Measurements from ENCODE around the gene FGFR3.

FGFR3 gene

DNA sequence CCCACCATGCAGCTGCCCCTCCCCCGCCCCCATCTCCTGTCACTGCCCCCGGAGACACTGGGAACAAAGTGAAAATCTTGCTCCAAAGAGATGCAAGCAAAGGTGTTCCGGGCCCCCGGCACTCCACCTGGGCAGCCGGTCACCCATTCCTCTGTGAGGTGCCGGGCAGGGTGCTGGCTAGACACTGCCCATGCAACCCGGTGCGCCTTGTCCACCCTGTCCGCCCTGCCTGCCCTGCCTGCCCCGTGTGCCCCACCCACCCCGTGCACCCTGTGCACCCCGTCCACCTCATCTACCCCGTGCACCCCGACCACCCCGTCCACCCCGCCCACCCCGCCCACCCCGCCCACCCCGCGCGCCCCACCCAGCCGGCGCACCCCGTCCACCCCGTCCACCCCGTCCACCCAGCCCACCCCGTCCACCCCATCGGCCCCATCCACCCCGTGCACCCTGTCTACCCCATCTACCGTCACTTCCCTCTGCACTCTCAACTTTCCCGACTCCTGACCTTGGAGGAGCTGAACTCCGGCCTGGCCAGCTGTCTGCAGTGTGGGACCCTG is 31.9 kb upstream of the FGFR3 start:
- Histone ChIP-seq H3K4me3 (ENCODE audit: low read length) (no peak overlapping the region), H3K27me3 (ENCODE audit: low read depth, low read length) (no peaks in the 10 kb centered on the region), H3K4me2 (ENCODE audit: low read length) (no peak overlapping the region), H3K79me2 (ENCODE audit: low read length) (no peaks in the 10 kb centered on the region), H3K9me3 (ENCODE audit: insufficient read depth, low read length) (no peaks in the 10 kb centered on the region), H3K36me3 (replicated peaks; ENCODE audit: low read depth, low read length) (no peaks in the 10 kb centered on the region), H3K9ac (ENCODE audit: low read length) (no peak overlapping the region), H3K4me1 (ENCODE audit: low read length) (peaks cover 5% of the 10 kb centered on the region; the same call in 1 of the 2 replicates), H2AFZ (ENCODE audit: low read depth, low read length) (no peak overlapping the region), H4K20me1 (ENCODE audit: insufficient read depth, low read length) (no peaks in the 10 kb centered on the region), H3K27ac (ENCODE audit: low read length) (no peak overlapping the region)
- no peak for TF ChIP-seq EZH2phosphoT487 (IDR thresholded peaks at IDR 0.05; ENCODE audit: low read depth)
- TF ChIP-seq, protein P1, sequence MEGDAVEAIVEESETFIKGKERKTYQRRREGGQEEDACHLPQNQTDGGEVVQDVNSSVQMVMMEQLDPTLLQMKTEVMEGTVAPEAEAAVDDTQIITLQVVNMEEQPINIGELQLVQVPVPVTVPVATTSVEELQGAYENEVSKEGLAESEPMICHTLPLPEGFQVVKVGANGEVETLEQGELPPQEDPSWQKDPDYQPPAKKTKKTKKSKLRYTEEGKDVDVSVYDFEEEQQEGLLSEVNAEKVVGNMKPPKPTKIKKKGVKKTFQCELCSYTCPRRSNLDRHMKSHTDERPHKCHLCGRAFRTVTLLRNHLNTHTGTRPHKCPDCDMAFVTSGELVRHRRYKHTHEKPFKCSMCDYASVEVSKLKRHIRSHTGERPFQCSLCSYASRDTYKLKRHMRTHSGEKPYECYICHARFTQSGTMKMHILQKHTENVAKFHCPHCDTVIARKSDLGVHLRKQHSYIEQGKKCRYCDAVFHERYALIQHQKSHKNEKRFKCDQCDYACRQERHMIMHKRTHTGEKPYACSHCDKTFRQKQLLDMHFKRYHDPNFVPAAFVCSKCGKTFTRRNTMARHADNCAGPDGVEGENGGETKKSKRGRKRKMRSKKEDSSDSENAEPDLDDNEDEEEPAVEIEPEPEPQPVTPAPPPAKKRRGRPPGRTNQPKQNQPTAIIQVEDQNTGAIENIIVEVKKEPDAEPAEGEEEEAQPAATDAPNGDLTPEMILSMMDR (IDR thresholded peaks at IDR 0.05; ENCODE audit: low read depth, low read length), result no peak

DNA sequence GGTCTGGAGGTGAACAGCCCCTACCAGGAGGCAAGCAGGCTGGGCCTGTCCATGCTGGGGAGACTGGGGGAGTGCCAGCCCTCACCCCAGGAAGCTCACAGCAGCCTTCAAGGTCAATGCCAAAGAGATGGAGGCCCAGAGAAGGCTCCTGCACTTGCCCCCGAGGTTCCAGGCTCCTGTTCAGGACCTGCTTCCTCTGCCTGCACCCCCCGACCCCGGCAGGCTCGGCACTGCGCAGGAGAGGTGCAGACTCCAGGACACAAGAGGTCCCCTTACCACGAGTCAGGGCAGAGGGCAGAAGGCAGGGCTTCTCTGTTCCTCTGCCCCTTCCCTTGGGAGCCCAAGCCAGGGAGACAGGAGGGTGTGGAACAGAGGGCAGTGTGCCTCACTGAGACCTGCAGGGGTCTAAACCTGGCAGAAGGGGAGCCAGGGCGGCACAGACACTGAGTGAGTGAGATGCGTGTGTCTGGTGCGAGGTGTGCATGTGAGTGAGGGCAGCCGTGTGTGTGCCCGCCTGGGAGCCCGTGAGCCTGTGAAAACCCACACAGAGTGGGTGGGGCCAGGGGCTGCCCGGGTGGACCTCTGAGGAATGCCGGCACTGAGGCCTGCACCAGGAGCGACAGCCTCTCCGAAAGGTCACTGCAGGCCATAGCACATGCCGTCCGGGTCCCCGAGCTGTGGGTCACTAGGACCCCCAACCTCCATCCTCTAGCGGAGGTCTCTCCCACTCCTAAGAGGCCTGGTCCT is 30.7 kb upstream of the FGFR3 start:
- Histone ChIP-seq H3K4me1 (ENCODE audit: low read length) (peaks cover 10% of the 10 kb centered on the region; the same call in 1 of the 2 replicates), H3K4me2 (ENCODE audit: low read length) (no peak overlapping the region), H3K9me3 (ENCODE audit: insufficient read depth, low read length) (no peaks in the 10 kb centered on the region), H4K20me1 (ENCODE audit: insufficient read depth, low read length) (no peaks in the 10 kb centered on the region), H3K27me3 (ENCODE audit: low read depth, low read length) (no peaks in the 10 kb centered on the region), H3K4me3 (ENCODE audit: low read length) (no peak overlapping the region), H3K27ac (ENCODE audit: low read length) (no peak overlapping the region), H3K36me3 (replicated peaks; ENCODE audit: low read depth, low read length) (no peaks in the 10 kb centered on the region), H3K9ac (ENCODE audit: low read length) (no peak overlapping the region), H2AFZ (ENCODE audit: low read depth, low read length) (no peak overlapping the region), H3K79me2 (ENCODE audit: low read length) (no peaks in the 10 kb centered on the region)
- TF ChIP-seq, protein P1 (IDR thresholded peaks at IDR 0.05; ENCODE audit: low read depth, low read length), result no peak
- no peak for TF ChIP-seq EZH2phosphoT487 (IDR thresholded peaks at IDR 0.05; ENCODE audit: low read depth)

DNA sequence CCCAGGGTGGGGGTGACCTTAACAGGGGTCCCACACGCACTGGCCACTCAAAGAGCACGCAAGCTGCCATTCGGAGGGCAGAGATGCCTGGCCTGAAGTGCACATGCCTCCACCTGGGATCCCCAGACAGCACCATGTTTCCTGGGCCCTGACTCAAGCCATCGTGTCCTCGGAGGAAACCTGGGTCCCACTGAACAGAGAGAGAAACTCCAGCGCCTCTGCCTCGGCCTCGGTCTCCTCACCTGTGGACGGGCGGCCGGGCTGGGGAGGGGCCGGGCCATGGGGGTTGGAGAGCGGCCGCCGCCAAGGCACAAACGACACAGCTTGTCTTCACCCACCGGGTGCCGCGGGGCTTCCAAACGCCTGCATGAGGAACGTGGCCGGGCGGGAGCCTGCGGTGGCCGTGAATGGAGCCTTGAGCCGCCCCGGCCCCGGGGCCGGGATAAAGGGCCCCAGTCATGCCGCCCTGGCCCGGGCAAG is 30.0 kb upstream of the FGFR3 start:
- Histone ChIP-seq H3K36me3 (replicated peaks; ENCODE audit: low read depth, low read length) (no peaks in the 10 kb centered on the region), H3K9ac (ENCODE audit: low read length) (no peak overlapping the region), H3K27ac (ENCODE audit: low read length) (no peak overlapping the region), H3K27me3 (ENCODE audit: low read depth, low read length) (no peaks in the 10 kb centered on the region), H3K4me1 (ENCODE audit: low read length) (peaks cover 10% of the 10 kb centered on the region; the same call in 1 of the 2 replicates), H4K20me1 (ENCODE audit: insufficient read depth, low read length) (no peaks in the 10 kb centered on the region), H3K9me3 (ENCODE audit: insufficient read depth, low read length) (no peaks in the 10 kb centered on the region), H3K4me3 (ENCODE audit: low read length) (no peak overlapping the region), H3K79me2 (ENCODE audit: low read length) (no peaks in the 10 kb centered on the region), H2AFZ (ENCODE audit: low read depth, low read length) (no peak overlapping the region), H3K4me2 (ENCODE audit: low read length) (no peak overlapping the region)
- TF ChIP-seq, protein P1 (IDR thresholded peaks at IDR 0.05; ENCODE audit: low read depth, low read length), result no peak

DNA sequence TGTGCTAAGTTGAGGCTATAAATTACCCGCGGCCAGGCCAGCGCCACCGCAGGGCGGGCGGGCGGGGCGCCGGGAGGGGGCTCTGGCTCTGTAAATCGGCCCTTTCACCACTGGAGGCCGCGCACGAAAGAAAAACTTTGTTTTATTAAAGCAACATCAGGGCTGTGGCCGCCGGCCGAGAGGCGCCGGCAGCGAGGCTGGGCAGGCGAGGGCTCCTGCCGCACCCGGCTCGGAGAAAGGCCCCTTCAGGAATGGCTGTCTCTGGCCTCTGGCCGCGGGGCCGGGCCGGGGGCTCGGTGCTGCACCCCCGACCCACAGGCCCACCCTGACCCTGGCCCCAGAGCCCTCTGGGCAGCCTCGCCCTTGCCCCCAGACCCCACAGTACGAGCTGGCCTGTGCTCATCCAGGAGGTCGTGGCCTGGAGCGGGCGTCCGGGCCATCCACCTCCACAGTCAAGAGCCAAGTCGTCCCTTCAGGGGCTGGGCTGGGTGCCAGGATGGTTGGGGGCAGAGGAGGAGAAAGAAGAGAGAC is 29.5 kb upstream of the FGFR3 start:
- Histone ChIP-seq H3K36me3 (replicated peaks; ENCODE audit: low read depth, low read length) (no peaks in the 10 kb centered on the region), H3K4me2 (ENCODE audit: low read length) (no peak overlapping the region), H3K9me3 (ENCODE audit: insufficient read depth, low read length) (no peaks in the 10 kb centered on the region), H3K4me3 (ENCODE audit: low read length) (no peak overlapping the region), H3K79me2 (ENCODE audit: low read length) (no peaks in the 10 kb centered on the region), H3K4me1 (ENCODE audit: low read length) (peaks cover 10% of the 10 kb centered on the region; the same call in 1 of the 2 replicates), H2AFZ (ENCODE audit: low read depth, low read length) (no peak overlapping the region), H3K27ac (ENCODE audit: low read length) (no peak overlapping the region), H4K20me1 (ENCODE audit: insufficient read depth, low read length) (no peaks in the 10 kb centered on the region), H3K27me3 (ENCODE audit: low read depth, low read length) (no peaks in the 10 kb centered on the region), H3K9ac (ENCODE audit: low read length) (no peak overlapping the region)
- no peak for TF ChIP-seq EZH2phosphoT487 (IDR thresholded peaks at IDR 0.05; ENCODE audit: low read depth)
- TF ChIP-seq, protein P1 (IDR thresholded peaks at IDR 0.05; ENCODE audit: low read depth, low read length), result no peak
